Vagina (tissue), 2 donors: ENCODE data around the gene GDAP2.

Source experiments
- POLR2A ChIP-seq, 2 donors: fragments of 450-650 bp; IDR thresholded peaks; one replicate each; pipeline ENCODE4 v1.6.1; 2017; ENCODE audit warnings: antibody characterized with exemption in 2 of 2, mild to moderate bottlenecking in 2 of 2, moderate library complexity in 2 of 2
- POLR2AphosphoS5 ChIP-seq, 2 donors: sonication (generic); formaldehyde crosslinking; IDR thresholded peaks; one replicate each; pipeline ENCODE4 v1.9.0; 2017; ENCODE audit warnings: antibody characterized with exemption in 2 of 2, mild to moderate bottlenecking in 2 of 2, low read depth in 1 of 2; ENCODE audit not compliant: insufficient read depth in 1 of 2
- TF ChIP-seq, protein P1 (sequence below), 3 experiments: fragments of 450-650 bp in 2 of 3; fragments of 200-600 bp in 1 of 3; sonication (generic) in 1 of 3; IDR thresholded peaks; one replicate each; pipeline ENCODE4 v1.5.1; 2017 to 2019; ENCODE audit warnings: antibody characterized with exemption in 3 of 3, mild to moderate bottlenecking in 2 of 3, moderate library complexity in 2 of 3

DNA sequence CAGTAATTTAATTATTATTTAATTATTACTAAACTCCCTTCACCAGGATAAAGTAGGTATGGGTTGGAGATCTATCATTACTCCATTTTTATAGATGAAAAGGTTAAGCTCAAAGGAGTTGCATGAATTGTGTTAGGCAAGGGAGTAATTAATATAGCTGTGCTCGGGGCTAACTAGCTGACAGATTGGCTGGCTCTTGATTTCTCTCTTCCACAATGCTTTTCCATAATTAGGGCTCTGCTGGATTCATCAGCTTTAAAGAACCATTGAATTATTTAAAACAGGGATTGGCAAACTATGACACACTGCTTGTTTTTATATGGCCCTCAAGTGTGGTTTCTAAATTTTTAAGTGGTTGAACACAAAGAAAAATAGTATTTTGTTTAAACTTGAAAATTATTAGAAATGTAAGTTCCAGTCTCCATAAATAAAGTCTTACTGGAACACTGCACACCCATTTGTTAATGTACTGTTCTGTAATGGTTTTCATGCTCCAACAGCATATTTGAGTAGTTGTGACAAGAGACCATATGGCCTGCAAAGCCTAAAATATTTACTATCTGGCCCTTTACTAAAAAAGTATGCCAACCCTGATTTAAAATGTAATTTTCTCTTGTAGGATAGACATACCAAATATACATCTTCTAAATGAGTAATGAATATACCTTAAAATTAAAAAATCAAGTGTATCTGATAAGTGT, 76.4 kb downstream of the GDAP2 start:
- TF ChIP-seq, protein P1, sequence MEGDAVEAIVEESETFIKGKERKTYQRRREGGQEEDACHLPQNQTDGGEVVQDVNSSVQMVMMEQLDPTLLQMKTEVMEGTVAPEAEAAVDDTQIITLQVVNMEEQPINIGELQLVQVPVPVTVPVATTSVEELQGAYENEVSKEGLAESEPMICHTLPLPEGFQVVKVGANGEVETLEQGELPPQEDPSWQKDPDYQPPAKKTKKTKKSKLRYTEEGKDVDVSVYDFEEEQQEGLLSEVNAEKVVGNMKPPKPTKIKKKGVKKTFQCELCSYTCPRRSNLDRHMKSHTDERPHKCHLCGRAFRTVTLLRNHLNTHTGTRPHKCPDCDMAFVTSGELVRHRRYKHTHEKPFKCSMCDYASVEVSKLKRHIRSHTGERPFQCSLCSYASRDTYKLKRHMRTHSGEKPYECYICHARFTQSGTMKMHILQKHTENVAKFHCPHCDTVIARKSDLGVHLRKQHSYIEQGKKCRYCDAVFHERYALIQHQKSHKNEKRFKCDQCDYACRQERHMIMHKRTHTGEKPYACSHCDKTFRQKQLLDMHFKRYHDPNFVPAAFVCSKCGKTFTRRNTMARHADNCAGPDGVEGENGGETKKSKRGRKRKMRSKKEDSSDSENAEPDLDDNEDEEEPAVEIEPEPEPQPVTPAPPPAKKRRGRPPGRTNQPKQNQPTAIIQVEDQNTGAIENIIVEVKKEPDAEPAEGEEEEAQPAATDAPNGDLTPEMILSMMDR (IDR thresholded peaks at IDR 0.05): no peak
- TF ChIP-seq POLR2A (IDR thresholded peaks at IDR 0.05) (no peak), POLR2AphosphoS5 (IDR thresholded peaks at IDR 0.05; ENCODE audit: insufficient read depth in 1 of 2, low read depth in 1 of 2) (no peak)
